Measurements from ENCODE around the gene KIF21B.

DNA sequence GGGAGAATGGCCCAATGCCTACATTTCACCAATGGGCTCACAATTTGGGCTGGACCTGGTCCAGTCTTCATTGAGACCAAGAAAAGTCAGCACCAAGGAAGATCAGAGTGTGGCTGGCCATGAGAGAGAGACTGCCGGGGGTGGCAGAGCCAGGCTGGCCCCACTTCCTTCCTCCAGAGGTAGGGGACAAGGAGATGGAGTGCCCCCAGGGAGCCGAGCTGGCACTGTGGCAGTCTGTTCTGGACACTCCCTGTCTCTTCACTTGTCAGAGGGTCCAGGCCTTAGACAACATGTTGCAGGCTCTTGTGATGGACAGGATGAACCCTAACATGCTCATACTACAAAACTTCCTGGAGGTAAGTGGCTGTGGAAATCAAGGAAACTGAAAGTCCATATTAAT lies 101.1 kb downstream of the KIF21B start:
- TF ChIP-seq FOXK2 (IDR thresholded peaks at IDR 0.05): no peak
- TF ChIP-seq L3MBTL2 (conservative IDR thresholded peaks at IDR 0.05): no peak
- TF ChIP-seq ELF4 (IDR thresholded peaks at IDR 0.05): no peak
- no peak for TF ChIP-seq TARDBP (IDR thresholded peaks at IDR 0.05)
- no peak for TF ChIP-seq ARNT (IDR thresholded peaks at IDR 0.05)
- no peak for TF ChIP-seq FOXM1 (IDR thresholded peaks at IDR 0.05; ENCODE audit: borderline replicate concordance)
- TF ChIP-seq FOXA1 (IDR thresholded peaks at IDR 0.05): no peak

Measured in HEK293T (cell line).